ENCODE data around the gene CBX5. TPM values are rescaled to one million over a fixed set of nuclear protein-coding genes. Genes with fewer than 3 reads are reported as not detected.
A peak's percentile ranks its signal among the peaks of the same experiment; 100 is the strongest.

CBX5 gene
- total and polyA plus RNA-seq, 9 of the 15 experiments (the other 6 are each of a cell fraction or from before 2014, with no cell fraction given): 32.6 to 102 (median 59.2) TPM

DNA sequence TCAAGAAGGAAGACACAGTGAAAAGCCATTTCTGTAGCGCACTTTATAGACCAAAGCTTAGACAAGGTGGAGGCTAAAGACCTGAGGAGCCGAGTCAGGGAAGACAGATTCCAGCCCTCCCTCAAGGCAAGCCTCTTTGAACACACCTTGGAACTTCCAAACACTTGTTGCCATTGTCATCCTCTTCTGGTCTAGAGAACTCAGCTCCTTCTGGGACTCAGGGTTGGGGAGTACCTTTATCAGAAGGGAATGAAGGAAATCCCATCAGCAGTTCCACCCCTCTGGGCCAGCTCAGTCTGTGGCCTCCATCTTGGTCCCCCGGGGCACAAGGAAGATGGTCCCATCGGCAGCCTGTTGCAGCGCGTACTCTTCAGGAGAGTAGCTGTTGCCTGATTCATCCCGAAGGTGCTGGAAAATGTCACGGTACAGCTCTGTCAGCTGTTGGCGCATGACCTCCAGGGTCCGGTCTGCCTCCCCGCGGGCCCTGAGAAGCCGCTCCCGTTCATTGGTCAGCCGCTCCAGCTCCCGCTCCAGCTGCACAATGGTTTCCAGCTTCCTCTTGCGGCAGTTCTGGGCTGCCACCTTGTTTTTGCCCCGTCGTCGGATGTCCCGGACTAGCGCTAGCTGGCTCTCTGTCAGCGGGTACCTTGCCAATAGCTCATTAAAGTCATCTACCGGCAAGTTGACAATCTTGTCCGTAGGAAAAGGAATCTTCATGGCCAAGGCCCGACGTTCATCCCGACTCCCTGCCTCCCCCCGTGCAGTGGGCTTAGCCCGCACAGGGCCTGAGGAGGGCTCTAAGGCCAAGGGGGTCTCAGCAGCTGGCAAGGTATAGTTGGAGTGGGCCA is 12.4 kb upstream of the CBX5 start (continued):
- no peak for TF ChIP-seq CEBPZ (IDR thresholded peaks at IDR 0.05; ENCODE audit: borderline replicate concordance, low read depth, low read length)
- TF ChIP-seq, protein P1, sequence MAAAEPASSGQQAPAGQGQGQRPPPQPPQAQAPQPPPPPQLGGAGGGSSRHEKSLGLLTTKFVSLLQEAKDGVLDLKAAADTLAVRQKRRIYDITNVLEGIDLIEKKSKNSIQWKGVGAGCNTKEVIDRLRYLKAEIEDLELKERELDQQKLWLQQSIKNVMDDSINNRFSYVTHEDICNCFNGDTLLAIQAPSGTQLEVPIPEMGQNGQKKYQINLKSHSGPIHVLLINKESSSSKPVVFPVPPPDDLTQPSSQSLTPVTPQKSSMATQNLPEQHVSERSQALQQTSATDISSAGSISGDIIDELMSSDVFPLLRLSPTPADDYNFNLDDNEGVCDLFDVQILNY (CRISPR knock-in tag; IDR thresholded peaks at IDR 0.05): no peak
- TF ChIP-seq ZNF3 (CRISPR knock-in tag; IDR thresholded peaks at IDR 0.05): no peak
- TF ChIP-seq ZBTB40 (IDR thresholded peaks at IDR 0.05): no peak
- no peak for TF ChIP-seq ZBTB40 (CRISPR knock-in tag; IDR thresholded peaks at IDR 0.05)
- no peak for TF ChIP-seq POLR3A (IDR thresholded peaks at IDR 0.05; ENCODE audit: borderline replicate concordance, extremely low read depth, insufficient read depth, insufficient read length)
- TF ChIP-seq ARID4B (CRISPR knock-in tag; IDR thresholded peaks at IDR 0.05): 0 out of 2 replicates have a peak, but pooled peaks have one; percentile 31
